Measurements from ENCODE around the gene TMEM161A. TPM values are rescaled to one million over a fixed set of nuclear protein-coding genes. Genes with fewer than 3 reads are reported as not detected.
"Not testable (repeated sequence)": the region's sequence is repeated elsewhere in the genome, so short reads cannot be mapped to it uniquely, and the experiment has no call there.

Gene TMEM161A
- total RNA-seq, 1 experiment from 2014 or later = 18.5 TPM

DNA sequence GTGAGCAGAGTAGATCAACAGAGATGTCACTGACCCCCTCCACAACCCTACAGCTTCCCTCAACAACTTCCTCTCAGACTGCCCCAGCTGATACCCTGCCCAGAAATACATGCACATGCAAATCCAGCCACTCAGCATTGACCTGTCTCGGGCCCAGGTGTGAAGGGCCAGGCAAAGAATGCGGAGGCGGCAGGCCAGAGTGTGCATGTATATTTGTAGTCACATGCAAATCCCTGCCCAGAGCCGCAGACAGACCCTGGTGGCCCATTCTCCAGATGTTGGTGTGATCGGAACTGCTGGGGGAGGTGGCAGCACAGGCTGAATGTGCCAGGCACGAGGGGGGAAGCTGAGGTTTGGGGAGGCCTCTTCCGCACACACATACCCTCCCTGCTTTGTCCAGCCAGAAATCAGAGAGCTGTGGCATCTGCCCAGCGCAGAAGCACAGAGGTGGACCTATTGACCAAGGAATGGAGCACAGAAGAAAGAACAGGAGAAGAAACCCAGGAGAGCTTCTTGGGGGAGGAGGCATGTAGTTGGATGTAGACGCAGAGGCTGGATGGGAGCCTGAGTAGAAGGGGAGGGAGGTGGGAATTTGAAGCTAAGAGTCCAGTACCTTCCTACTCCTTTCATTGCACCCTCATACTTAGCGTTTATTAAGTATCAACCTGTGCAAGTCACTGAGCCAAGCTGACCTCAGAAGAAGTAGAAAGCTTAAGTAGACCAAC, 17.4 kb upstream of the TMEM161A start:
- DNase-seq (ENCODE audit: low read depth) = no peak

DNA sequence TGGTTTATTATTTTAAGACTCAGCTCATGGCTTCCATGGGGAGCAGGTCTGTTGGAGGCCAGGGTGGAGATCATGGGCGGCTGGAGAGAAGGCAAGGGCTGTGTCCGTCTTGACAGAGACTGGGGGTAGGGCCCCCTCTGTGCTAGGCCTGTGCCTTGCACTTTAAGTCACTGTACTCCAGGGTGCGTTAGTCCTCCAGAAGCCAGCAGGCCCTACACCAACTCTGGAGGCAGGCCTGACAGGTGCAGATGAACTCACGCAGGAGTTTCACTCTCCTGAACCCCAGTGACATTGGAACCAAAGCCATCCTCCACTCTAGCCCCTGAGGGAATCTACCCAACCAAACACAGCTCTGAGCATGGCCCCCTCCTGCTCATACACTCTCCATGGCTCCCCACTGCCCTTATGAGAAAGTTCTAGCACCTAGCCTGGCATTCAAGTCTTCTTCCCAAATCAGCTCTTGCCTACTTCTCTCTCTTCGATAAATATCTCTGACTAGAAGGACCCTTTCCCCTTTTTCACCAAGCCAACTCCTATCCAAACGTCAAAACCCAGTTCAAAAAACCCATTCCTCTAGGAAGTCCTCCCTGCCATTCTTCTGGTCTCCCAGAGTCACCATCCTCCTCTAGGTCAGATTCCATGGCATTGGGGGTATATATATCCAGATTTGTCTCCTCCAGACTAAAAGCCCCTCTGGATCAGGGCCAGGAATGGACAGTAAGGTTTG, 16.7 kb upstream of the TMEM161A start:
- DNase-seq (ENCODE audit: low read depth) = no peak

DNA sequence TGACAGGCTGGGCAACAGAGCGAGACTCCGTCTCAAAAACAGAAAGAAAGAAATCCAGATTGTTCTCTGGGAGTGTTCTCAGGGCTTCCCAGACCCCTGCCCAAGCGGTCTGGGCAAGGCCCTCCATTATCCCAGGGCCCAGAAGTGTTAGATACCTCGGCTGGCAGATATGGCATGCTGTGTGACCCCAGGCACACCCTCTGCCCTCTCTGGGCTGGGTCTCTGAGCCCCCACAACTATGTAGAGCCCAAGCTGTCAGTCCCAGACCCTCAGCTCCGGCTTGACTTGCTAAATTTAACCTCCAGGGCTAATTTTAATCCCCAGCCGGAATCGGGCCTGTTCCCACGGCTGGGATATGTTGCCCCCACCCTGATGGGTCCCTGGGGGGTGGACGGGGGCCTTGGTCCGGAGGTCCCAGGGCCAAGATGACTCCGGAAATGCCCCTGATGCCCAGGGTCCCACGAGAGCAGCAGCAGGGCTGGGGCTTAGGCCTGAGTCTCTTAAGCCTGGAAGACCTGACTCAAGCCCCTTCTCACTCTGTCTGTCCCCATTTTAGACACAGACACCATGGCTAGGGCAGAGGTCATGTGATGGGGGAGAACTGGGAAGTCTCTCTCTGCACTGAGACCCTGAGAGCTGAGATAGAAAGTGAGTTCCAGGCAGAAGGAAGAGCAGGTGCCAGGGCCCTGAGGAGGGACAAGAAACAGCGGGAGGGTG, 14.5 kb upstream of the TMEM161A start:
- no peak for DNase-seq (ENCODE audit: low read depth)

DNA sequence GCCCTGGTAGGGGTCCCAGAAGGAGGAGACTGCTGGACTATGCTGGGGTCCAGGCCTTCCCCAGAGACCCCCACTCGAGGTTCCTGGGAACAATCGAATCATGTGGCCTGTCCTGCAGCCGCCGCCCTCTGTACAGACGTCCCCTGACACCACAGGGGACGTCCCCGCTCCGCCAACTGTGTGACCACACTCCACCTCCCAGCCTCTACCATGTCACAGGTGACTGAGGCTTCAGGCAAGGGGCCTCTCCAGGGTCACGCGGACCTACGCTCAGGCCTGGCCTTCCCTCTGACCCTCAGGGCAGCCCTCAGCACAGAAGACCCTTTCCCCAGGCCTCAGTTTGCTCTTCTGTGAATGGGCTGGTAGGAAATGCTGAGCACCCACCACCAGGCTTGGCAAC, 13.1 kb upstream of the TMEM161A start:
- no peak for DNase-seq (ENCODE audit: low read depth)

DNA sequence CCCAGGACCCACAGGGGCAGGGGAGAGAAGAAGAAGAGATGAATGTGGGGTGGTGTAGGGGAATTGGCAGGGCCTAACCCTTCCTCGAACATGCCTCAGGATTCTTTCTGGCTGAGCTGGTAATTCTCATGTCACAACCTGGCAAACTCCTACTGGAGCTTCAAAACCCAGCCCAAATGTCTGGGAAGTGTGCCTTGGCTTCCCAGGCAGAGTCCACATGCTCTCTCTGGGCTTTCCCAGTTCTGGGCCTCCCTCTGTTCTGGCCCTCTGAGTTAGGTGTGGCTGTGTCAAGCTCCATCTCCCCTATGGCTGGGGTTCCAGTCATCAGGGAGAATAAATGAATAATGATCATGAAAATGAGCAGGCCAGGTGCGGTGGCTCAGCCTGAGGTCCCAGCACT, 11.2 kb upstream of the TMEM161A start:
- DNase-seq (ENCODE audit: low read depth) = no peak

DNA sequence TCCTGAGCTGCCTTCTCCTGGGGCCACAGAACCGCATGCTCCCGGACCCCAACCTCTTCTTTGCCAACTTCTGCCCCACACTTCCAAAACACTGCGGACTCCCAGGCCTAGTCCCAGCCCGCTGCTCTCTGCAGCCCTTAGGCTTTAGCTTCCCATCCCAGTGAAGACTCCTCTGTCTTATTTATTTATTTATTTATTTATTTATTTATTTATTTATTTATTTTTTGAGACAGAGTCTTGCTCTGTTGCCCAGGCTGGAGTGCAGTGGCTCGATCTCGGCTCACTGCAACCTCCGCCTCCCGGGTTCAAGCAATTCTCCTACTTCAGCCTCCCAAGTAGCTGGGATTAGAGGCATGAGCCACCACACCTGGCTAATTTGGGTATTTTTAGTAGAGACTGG, 10.2 kb upstream of the TMEM161A start:
- not testable (repeated sequence) for DNase-seq (ENCODE audit: low read depth)

DNA sequence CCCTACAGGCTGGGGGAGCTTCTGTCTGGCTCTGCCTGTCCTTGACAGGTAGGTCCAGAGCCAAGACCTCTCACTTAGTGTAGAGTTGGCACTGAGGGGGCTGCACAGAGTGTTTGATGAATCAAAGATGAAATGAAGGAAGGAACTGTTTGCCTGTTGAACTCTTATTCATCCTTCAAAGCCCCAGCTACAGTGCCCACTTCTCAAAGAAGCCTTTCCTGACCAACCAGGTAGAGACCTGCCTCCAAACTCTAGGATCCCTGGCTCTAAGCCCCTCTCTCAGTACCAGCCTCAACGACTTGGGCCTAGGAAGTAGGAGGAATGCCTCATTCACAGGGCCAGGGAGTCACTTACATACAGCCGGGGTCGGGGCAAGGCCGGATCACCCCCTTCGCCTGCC, 9.1 kb upstream of the TMEM161A start:
- no peak for DNase-seq (ENCODE audit: low read depth)

DNA sequence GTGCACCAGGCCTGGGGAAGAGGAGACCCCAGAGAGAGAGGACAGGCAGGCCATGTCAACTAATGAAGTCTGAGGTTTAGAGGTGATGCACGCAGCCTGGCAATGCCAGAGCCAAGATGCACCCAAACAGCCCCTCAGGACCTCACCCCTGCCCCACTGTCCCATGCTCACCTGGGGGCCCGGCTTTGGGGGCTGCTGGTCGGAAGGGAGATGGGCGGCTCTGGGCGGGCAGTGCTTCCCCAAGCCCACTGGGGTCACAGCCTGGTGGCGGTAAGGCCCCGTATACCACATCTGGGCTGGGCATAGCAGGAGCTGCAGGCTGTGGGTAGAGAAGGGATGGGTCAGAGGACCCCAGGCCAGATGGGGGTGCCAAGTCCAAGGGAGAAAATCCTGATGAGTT, 8.6 kb upstream of the TMEM161A start:
- no peak for DNase-seq (ENCODE audit: low read depth)

DNA sequence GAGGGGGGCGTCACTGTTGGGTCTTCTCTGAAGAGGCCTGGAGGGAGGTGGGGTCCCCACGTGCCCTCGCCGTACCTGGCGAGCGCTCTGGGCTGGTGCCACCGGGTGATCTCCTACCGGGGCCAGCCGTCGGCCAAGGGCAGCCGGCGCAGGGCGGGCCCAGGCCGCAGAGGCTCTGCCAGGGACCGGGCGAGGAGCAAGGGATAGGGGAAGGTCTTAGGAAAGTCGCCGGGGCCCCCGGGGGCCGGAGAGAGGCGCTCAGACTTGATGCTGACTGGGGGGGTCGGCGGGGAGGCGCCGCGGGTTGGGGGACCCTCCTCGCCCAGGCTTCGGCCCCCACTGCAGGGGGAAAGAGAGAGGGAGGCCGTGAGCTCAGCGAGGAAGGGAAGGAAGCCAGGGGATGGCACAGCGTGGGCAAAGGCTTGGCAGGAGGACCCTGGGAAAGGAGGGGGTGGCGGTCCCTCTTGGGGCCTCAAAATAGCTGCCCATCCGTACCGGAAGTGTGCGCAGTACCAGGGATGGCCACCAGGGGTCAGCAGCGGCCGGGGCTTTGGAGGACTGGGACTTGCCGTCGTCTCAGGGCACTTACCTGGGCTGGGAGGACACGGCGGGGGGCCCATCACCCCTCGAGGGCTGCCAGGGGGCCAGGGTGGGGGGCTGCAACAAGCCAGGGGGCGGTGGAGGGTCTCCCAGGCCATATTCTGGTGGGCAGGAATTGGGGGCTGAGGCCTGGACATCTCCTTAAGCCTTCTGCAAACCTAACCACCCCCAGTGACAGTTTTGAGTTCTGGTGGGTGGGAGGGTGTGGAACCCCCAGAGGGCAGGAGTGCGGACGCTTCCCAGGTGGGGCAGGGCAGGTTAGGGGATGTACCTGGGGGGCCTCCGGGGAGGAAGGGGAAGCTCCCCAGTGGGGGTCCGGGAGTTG, 7.7 kb upstream of the TMEM161A start:
- DNase-seq (ENCODE audit: low read depth) = peak; percentile 48

DNA sequence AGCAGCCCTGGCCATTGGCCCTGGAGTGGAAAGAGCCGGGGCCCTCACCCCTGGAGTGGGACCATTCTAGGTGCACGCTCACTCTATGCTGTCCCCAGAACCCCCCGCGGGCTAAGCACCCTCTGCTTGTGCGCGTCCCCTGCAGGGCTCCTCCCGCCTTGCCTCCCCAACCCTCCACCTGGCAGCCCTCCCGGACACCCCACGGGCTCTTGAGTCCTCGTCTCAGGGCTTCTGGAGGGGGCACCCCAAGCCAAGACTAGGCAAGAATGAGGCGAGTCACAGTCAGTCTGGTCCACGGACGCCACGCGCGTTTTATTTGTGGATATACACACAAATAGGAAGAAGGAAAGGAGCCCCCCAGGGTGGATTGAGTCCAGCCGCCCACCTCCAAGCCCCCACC, 7.0 kb upstream of the TMEM161A start:
- no peak for DNase-seq (ENCODE audit: low read depth)

DNA sequence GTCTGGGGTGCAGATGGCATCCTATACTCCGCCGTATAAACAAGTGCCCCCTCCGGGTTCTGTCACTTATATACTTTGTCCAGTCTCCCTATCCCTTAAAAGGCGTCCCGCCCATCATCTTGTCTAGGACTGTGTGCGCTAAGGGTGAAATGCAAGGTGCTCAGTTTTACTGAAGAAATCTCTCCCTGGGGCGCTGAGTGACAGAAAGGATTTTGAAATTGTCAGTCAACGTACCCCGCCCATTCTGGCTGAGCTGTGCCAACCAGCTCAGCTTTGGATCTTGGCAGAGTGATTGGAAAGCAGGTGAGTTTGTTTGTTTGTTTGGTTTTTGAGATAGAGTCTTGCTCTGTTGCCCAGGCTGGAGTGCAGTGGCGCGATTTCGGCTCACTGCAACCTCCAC, 4.1 kb upstream of the TMEM161A start:
- no peak for DNase-seq (ENCODE audit: low read depth)

DNA sequence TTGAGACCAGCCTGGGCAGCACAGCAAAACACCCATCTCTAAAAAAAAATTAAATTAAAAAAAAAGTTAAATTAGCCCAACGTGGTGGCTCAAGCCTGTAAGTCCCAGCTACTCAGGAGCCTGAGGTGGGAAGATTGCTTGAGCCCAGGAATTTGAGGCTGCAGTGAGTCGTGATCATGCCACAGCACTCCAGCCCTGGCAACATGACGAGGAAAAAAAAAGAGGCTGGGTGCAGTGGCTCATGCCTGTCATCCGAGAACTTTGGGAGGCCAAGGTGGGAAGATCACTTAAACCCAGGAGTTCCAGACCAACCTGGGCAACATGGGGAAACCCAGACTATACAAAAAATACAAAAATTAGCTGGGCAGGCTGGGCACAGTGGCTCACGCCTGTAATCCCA, 2.2 kb upstream of the TMEM161A start:
- no peak for DNase-seq (ENCODE audit: low read depth)

DNA sequence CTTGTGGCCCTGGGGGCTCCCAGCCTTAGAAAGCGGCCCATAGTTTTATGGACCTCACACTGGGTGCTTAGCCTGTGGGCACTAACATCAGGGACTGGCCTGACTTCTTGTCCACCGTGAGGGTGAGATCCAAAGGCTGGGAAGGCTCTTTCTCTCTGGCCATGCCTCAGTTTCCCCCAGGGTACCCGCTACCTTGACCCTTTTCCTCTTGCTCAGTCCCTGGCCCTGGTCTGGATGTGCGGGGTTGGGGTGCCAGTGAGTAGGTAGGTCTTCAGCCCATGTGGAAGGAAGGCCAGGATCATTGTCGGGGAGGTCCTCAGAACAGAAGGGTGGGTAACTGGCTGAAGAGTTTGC, 1.6 kb upstream of the TMEM161A start:
- no peak for DNase-seq (ENCODE audit: low read depth)

DNA sequence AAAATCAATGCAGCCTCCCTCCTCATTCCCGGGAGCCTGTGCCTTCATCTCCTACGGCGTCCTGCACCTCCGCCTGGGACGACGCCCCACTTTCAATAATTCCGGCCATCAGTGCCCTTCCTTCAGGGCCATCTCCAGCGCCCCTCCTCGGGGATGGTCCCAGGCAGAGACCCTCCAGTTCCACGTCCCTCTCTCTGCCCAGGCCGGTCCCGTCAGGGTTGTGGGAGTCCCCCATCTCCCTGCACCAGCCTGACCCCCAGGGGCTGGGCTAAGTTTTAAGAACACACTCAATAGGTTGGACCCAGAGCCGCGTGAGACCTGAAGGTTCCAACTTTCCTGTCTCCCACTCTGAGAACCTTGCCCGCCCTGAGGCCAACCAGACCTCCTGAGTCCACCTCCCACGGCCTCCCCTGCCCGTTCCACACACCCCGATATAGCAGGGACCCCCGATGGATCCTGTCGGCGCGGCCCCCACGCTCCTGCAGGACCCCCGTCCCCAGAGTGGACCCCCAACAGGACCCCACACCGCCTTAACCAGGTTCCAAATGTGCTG, 646 bp downstream of the TMEM161A start:
- no peak for DNase-seq (ENCODE audit: low read depth)

DNA sequence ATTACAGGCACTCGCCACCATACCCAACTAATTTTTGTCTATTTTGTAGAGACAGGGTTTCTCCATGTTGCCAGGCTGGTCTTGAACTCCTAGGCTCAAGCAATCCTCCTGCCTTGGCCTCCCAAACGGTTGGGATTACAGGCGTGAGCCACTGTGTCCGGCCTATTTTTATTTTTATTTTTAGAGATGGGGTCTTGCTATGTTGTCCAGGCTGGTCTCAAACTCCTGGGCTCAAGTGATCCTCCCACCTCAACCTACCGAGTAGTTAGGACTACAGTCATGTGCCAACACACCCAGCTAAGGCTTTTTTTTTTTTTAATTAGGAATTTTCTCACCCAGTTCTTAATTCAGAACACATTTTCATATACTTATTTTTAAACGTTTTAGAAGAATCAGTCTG, 2.6 kb downstream of the TMEM161A start:
- not testable (repeated sequence) for DNase-seq (ENCODE audit: low read depth)

DNA sequence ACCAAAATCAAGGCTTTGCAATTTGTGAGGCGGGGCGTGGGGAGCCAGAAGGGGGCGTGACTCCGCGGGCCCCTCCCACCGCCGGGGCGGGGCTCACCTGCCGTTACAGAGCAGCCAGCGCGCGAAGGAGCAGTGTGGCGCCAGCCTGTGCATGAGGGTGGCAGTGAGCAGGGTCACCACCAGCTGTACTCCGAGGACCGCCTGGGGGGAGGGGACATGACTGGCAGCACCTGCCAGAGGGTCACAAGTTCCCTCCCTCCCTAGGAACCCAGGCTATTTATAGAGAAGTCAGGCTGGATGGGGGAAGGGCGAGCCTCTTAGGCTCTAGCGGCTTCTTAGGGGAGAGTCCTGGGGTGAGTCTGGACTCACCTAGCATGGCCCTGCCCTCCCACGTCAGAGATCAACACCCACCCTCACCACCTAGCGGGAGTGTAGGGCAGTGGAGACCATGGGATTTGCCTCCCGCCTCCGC, 3.6 kb downstream of the TMEM161A start:
- no peak for DNase-seq (ENCODE audit: low read depth)

DNA sequence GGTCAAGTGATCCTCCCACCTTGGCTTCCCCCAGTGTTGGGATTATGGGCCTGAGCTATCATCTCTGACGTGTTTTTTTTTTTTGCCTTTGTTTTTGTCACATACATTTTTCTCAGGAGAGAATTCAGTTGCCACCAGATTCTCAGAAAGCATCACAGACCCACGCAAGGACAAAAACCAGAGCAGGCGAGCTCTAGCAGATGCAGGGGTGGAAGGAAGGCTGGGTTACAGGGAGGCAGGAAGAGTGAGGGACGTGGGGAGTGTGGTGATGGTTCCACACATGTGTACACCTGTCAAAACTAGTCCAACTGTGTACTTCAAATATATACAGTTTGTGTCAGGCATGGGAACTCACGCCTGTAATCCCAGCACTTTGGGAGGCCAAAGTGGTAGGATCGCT, 4.3 kb downstream of the TMEM161A start:
- DNase-seq (ENCODE audit: low read depth) = no peak

DNA sequence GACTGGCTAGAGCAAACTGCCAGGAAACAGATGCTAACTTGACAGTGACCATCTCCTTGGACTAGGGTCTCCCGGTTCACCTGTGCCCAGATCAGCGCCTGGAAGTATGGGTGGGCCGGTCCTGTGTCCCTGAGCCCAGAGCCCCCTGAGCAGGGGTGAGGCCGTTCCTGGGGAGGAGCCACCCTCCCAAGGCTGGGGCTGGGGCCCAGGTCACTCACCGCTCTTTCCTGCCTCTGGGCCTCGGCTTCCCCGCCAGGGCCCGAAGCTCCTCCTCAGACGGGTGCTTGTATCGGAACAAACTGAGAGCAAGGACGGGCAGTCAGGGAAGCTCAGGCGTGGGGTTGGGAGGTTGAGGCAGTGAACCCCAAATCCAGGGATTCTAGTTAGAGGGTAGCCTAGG, 5.4 kb downstream of the TMEM161A start:
- no peak for DNase-seq (ENCODE audit: low read depth)

DNA sequence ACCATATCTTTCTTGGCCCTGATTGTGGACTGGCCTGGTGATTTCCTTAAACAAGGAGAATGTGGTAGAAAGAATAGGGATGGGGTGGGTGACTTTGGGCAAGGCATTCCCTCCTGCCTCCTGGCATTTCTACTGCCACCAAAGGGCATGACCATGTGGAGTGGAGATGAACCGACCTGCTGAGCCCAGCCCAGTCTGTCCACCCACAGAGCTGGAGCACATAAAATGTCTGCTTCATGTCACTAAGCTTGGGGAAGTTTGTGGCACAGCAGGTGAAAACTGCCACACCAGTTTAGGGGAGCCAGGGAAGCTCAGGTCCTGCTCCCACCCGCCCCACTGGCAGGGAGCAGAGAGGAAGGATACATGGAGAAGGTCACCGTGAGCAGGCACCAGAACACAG, 6.3 kb downstream of the TMEM161A start:
- no peak for DNase-seq (ENCODE audit: low read depth)

DNA sequence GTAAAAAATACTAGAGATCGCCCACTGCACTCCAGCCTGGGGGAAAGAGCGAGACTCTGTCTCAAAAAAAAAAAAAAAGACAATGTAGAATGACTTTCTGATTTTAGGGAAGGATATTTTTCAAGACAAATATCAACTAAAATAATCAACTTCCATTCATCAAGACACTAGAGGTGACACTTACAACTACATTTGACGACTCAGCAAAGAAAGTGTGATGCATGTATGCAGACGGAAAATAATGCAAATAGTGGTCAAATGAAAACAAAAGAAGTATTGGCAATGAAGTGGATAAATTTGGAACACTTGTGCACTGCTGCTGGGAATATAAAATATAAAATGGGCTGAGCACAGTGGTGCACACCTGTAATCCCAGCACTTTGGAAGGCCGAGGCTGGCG, 12.2 kb downstream of the TMEM161A start:
- DNase-seq (ENCODE audit: low read depth) = no peak

DNA sequence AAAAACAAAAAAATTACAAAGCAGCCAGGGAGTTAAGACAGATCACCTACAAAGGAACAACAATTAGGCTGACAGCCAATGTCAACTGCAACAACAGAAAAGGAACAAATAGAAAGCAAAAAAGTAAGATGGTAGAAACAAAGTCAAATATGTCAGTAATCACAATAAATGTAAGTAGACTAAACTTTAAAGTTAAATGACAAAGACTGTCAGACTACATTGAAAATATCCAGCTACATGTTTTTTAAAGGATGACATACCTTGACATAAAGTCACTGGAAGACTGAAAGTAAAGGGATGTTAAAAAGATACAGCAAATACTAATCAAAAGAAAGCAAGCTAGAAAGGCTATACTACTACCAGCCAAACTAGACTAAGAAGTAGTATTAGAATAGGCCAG, 14.9 kb downstream of the TMEM161A start:
- DNase-seq (ENCODE audit: low read depth) = no peak

DNA sequence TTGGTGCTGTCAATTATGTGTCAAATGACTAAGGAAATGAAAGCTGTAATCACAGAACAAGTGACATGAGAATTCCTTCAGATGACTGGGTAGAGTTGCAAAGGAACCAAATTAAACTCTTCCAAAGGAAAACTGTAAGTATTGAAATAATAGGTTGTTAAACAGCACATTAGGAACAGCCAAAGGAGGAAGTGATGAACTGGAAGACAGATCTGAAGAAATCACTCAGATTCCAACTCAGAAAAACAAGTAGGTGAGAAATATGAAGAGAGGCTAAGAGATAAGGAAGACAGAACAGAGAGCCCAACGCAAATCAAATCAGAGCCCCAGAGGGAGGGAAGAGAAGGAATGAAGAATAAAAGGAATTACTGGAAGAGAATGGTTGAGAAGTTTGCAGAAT, 15.4 kb downstream of the TMEM161A start:
- DNase-seq (ENCODE audit: low read depth) = no peak

Measured in RPMI7951 (cell line).